WTC11 (cell line): Measurements from ENCODE around the gene SKAP1. TPM values are rescaled to one million over a fixed set of nuclear protein-coding genes. Genes with fewer than 3 reads are reported as not detected.

ENCODE experiments used
- ATAC-seq: fragments of 200-7000 bp; cut with Tn5 transposase; 2 replicates; pipeline ENCODE4 v1.10.0; 2021; ENCODE audit warnings: mild to moderate bottlenecking, moderate library complexity
- CTCF ChIA-PET: fragments of 300-600 bp; sonication (Branson Sonifier 250); formaldehyde crosslinking; loops from one replicate; lab custom pipeline; 2021; ENCODE audit warnings: antibody characterized with exemption; lab: Charles Lee
- POLR2A ChIA-PET: fragments of 350-600 bp; sonication (Branson Sonifier 250); formaldehyde crosslinking; loops from one replicate; lab custom pipeline; 2021; ENCODE audit warnings: antibody characterized with exemption; lab: Charles Lee
- DNase-seq: peaks from one replicate; pipeline ENCODE4 v3.0.0; 2021; ENCODE audit warnings: low spot score
- H3K27ac Mint-ChIP-seq: 2 replicates; pipeline ENCODE4 v1.8.0; 2021; ENCODE audit warnings: mixed read lengths
- H3K27me3 Mint-ChIP-seq: 2 replicates; pipeline ENCODE4 v1.8.0; 2021; ENCODE audit warnings: low read depth, mild to moderate bottlenecking, moderate library complexity, mixed read lengths
- H3K36me3 Mint-ChIP-seq: 2 replicates; pipeline ENCODE4 v1.8.0; 2021; ENCODE audit warnings: mixed read lengths
- H3K4me1 Mint-ChIP-seq: 2 replicates; pipeline ENCODE4 v1.8.0; 2022; ENCODE audit warnings: mixed read lengths
- H3K4me3 Mint-ChIP-seq: 2 replicates; pipeline ENCODE4 v1.8.0; 2021; ENCODE audit warnings: mild to moderate bottlenecking, moderate library complexity, mixed read lengths
- H3K9me3 Mint-ChIP-seq: 2 replicates; pipeline ENCODE4 v1.8.0; 2021; ENCODE audit warnings: mixed read lengths
- CBFB ChIP-seq: sonication (generic); formaldehyde crosslinking; IDR thresholded peaks from 2 replicates; pipeline ENCODE4 v1.8.1; 2022; ENCODE audit warnings: mild to moderate bottlenecking, low read depth, missing genetic modification reagents
- E2F1 ChIP-seq: sonication (generic); formaldehyde crosslinking; IDR thresholded peaks from 2 replicates; pipeline ENCODE4 v1.8.0; 2022; ENCODE audit warnings: mild to moderate bottlenecking, missing genetic modification reagents
- E2F4 ChIP-seq: sonication (generic); formaldehyde crosslinking; IDR thresholded peaks from 2 replicates; pipeline ENCODE4 v1.8.1; 2022; ENCODE audit warnings: low read depth, mild to moderate bottlenecking, moderate library complexity, missing genetic modification reagents, borderline replicate concordance
- HMGA2 ChIP-seq: fragments of 250-450 bp; sonication (Bioruptor Pico); IDR thresholded peaks from 2 replicates; pipeline ENCODE4 v1.4.0; 2021; ENCODE audit warnings: mild to moderate bottlenecking, moderate library complexity
- HMGXB4 ChIP-seq: sonication (generic); formaldehyde crosslinking; IDR thresholded peaks from 2 replicates; pipeline ENCODE4 v1.8.1; 2023; ENCODE audit warnings: mild to moderate bottlenecking, moderate library complexity, missing genetic modification reagents
- MAX ChIP-seq: sonication (generic); formaldehyde crosslinking; IDR thresholded peaks from 2 replicates; pipeline ENCODE4 v1.8.0; 2022; ENCODE audit warnings: mild to moderate bottlenecking, missing genetic modification reagents
- MXD4 ChIP-seq: fragments of 250-450 bp; sonication (Bioruptor Pico); IDR thresholded peaks from 2 replicates; pipeline ENCODE4 v1.8.0; 2021; ENCODE audit warnings: mild to moderate bottlenecking, moderate library complexity, borderline replicate concordance
- NFATC4 ChIP-seq: fragments of 250-450 bp; sonication (Bioruptor Pico); IDR thresholded peaks from 2 replicates; pipeline ENCODE4 v1.9.0; 2021; ENCODE audit warnings: mild to moderate bottlenecking
- PRDM15 ChIP-seq: sonication (generic); formaldehyde crosslinking; IDR thresholded peaks from 2 replicates; pipeline ENCODE4 v1.8.0; 2022; ENCODE audit warnings: missing genetic modification reagents
- SMAD4 ChIP-seq: sonication (generic); formaldehyde crosslinking; IDR thresholded peaks from 2 replicates; pipeline ENCODE4 v1.8.0; 2022; ENCODE audit warnings: mild to moderate bottlenecking, missing genetic modification reagents
- SOX15 ChIP-seq: fragments of 250-450 bp; sonication (Bioruptor Pico); IDR thresholded peaks from 2 replicates; pipeline ENCODE4 v1.9.0; 2021; ENCODE audit warnings: mild to moderate bottlenecking
- STAT6 ChIP-seq: sonication (generic); formaldehyde crosslinking; conservative IDR thresholded peaks from 2 replicates; pipeline ENCODE4 v1.8.1; 2023; ENCODE audit warnings: mild to moderate bottlenecking, low read depth, missing genetic modification reagents, moderate library complexity
- ZBTB43 ChIP-seq: sonication (generic); formaldehyde crosslinking; IDR thresholded peaks from 2 replicates; pipeline ENCODE4 v1.8.1; 2023; ENCODE audit warnings: mild to moderate bottlenecking, missing genetic modification reagents
- ZNF138 ChIP-seq: sonication (generic); formaldehyde crosslinking; conservative IDR thresholded peaks from 2 replicates; pipeline ENCODE4 v1.8.1; 2022; ENCODE audit warnings: mild to moderate bottlenecking, moderate library complexity, missing genetic modification reagents
- ZNF232 ChIP-seq: sonication (generic); formaldehyde crosslinking; IDR thresholded peaks from 2 replicates; pipeline ENCODE4 v1.8.0; 2022; ENCODE audit warnings: mild to moderate bottlenecking, missing genetic modification reagents
- ZNF317 ChIP-seq: sonication (generic); formaldehyde crosslinking; IDR thresholded peaks from 2 replicates; pipeline ENCODE4 v1.8.1; 2023; ENCODE audit warnings: low read depth, mild to moderate bottlenecking, moderate library complexity, missing genetic modification reagents, borderline replicate concordance
- ZNF512 ChIP-seq: sonication (generic); formaldehyde crosslinking; IDR thresholded peaks from 2 replicates; pipeline ENCODE4 v1.8.1; 2022; ENCODE audit warnings: missing genetic modification reagents, borderline replicate concordance
- total RNA-seq: library from RNA; stranded (reverse); gene quantifications from 3 replicates; pipeline ENCODE4 v1.2.3, GENCODE V29; 2021

Gene SKAP1
- total RNA-seq, 1 experiment from 2014 or later, result not detected

GRCh38 chr17:48326310-48326709 lies 103.7 kb downstream of the SKAP1 start:
- H3K27ac Mint-ChIP-seq, result no peak overlapping the region
- ATAC-seq (no peak), DNase-seq (no peak)
- POLR2A ChIA-PET, result no interaction called here
- no peak overlapping the region for H3K4me3 Mint-ChIP-seq
- no peaks in the 10 kb centered on the region for H3K27me3 Mint-ChIP-seq
- TF ChIP-seq MAX (CRISPR knock-in tag), result no peak
- no peak for TF ChIP-seq E2F1 (CRISPR knock-in tag)
- TF ChIP-seq STAT6 (CRISPR knock-in tag), result no peak
- no peak for TF ChIP-seq MXD4 (CRISPR knock-in tag)
- TF ChIP-seq PRDM15 (CRISPR knock-in tag), result no peak
- TF ChIP-seq ZBTB43 (CRISPR knock-in tag), result no peak
- TF ChIP-seq ZNF512 (CRISPR knock-in tag), result no peak
- no peak for TF ChIP-seq CBFB (CRISPR knock-in tag)
- no peak for TF ChIP-seq E2F4 (CRISPR knock-in tag)
- TF ChIP-seq NFATC4 (CRISPR knock-in tag), result no peak
- no peak for TF ChIP-seq SOX15 (CRISPR knock-in tag)
- TF ChIP-seq HMGA2 (CRISPR knock-in tag), result no peak
- no peak for TF ChIP-seq ZNF232 (CRISPR knock-in tag)
- no peak for TF ChIP-seq HMGXB4 (CRISPR knock-in tag)
- TF ChIP-seq SMAD4 (CRISPR knock-in tag), result no peak
- TF ChIP-seq ZNF317 (CRISPR knock-in tag), result no peak
- TF ChIP-seq ZNF138 (CRISPR knock-in tag), result no peak
- peaks cover 6% of the 10 kb centered on the region for H3K4me1 Mint-ChIP-seq
- no peaks in the 10 kb centered on the region for H3K9me3 Mint-ChIP-seq
- H3K36me3 Mint-ChIP-seq, result no peaks in the 10 kb centered on the region
- CTCF ChIA-PET, result interaction anchor here (0.7 to 1.6 kb wide), 5 partner anchors 10 to 301 kb away, joined by 3 to 8 read pairs (median 4); no protein-coding TSS in a partner anchor
